ENCODE results near the gene UBA52. TPM values are rescaled to one million over a fixed set of nuclear protein-coding genes. Genes with fewer than 3 reads are reported as not detected.

Gene UBA52
- total RNA-seq, 1 donor from 2014 or later, result 859 TPM

GRCh38 chr19:18607226-18608101 is 35.8 kb downstream of the UBA52 start:
- H3K36me3 ChIP-seq (ENCODE audit: control insufficient read depth, insufficient read depth, low read length), result no peaks in the 10 kb centered on the region
- peaks cover 89% of the 10 kb centered on the region for H3K27me3 ChIP-seq (ENCODE audit: control insufficient read depth, insufficient read depth, low read length)
- H3K4me3 ChIP-seq (ENCODE audit: low read depth, low read length), result no peak overlapping the region
- no peak for TF ChIP-seq CTCF (IDR thresholded peaks at IDR 0.05; ENCODE audit: insufficient read depth, low read length, poor library complexity, severe bottlenecking)
- DNase-seq (ENCODE audit: low read depth), result no peak

- H3K4me3 ChIP-seq (ENCODE audit: low read depth, low read length), result no peak overlapping the region
- TF ChIP-seq CTCF (IDR thresholded peaks at IDR 0.05; ENCODE audit: insufficient read depth, low read length, poor library complexity, severe bottlenecking), result no peak
- no peak for DNase-seq (ENCODE audit: low read depth)
- peaks cover 93% of the 10 kb centered on the region for H3K27me3 ChIP-seq (ENCODE audit: control insufficient read depth, insufficient read depth, low read length)
- no peaks in the 10 kb centered on the region for H3K36me3 ChIP-seq (ENCODE audit: control insufficient read depth, insufficient read depth, low read length)
These were observed 36.6 kb downstream of the UBA52 start for GRCh38 chr19:18608102-18608804.

- no peak for TF ChIP-seq CTCF (IDR thresholded peaks at IDR 0.05; ENCODE audit: insufficient read depth, low read length, poor library complexity, severe bottlenecking)
- Histone ChIP-seq H3K36me3 (ENCODE audit: control insufficient read depth, insufficient read depth, low read length) (no peaks in the 10 kb centered on the region), H3K4me3 (ENCODE audit: low read depth, low read length) (no peak overlapping the region), H3K27me3 (ENCODE audit: control insufficient read depth, insufficient read depth, low read length) (peaks cover 93% of the 10 kb centered on the region)
- no peak for DNase-seq (ENCODE audit: low read depth)
These were observed 37.4 kb downstream of the UBA52 start for GRCh38 chr19:18608805-18609716.

GRCh38 chr19:18609717-18610051 is 38.0 kb downstream of the UBA52 start:
- Histone ChIP-seq H3K4me3 (ENCODE audit: low read depth, low read length) (no peak overlapping the region), H3K36me3 (ENCODE audit: control insufficient read depth, insufficient read depth, low read length) (no peaks in the 10 kb centered on the region), H3K27me3 (ENCODE audit: control insufficient read depth, insufficient read depth, low read length) (peaks cover 93% of the 10 kb centered on the region)
- no peak for TF ChIP-seq CTCF (IDR thresholded peaks at IDR 0.05; ENCODE audit: insufficient read depth, low read length, poor library complexity, severe bottlenecking)
- DNase-seq (ENCODE audit: low read depth), result no peak

- no peak for DNase-seq (ENCODE audit: low read depth)
- Histone ChIP-seq H3K36me3 (ENCODE audit: control insufficient read depth, insufficient read depth, low read length) (no peaks in the 10 kb centered on the region), H3K4me3 (ENCODE audit: low read depth, low read length) (no peak overlapping the region), H3K27me3 (ENCODE audit: control insufficient read depth, insufficient read depth, low read length) (peaks cover 89% of the 10 kb centered on the region)
- TF ChIP-seq CTCF (IDR thresholded peaks at IDR 0.05; ENCODE audit: insufficient read depth, low read length, poor library complexity, severe bottlenecking), result no peak
These were observed 38.5 kb downstream of the UBA52 start for GRCh38 chr19:18610245-18610555.
